Activated naive CD8-positive, alpha-beta T cell (primary cell): ENCODE results near the gene MDFI.

Experiments
- H3K27ac Mint-ChIP-seq: one replicate; pipeline ENCODE4 v1.8.0; 2021; ENCODE audit warnings: mixed read lengths
- H3K27me3 Mint-ChIP-seq: one replicate; pipeline ENCODE4 v1.8.0; 2021; ENCODE audit warnings: mixed read lengths
- H3K36me3 Mint-ChIP-seq: one replicate; pipeline ENCODE4 v1.8.0; 2021; ENCODE audit warnings: mixed read lengths
- H3K4me1 Mint-ChIP-seq: one replicate; pipeline ENCODE4 v1.8.0; 2021; ENCODE audit warnings: low read depth, mixed read lengths
- H3K4me3 Mint-ChIP-seq: one replicate; pipeline ENCODE4 v1.8.0; 2021; ENCODE audit warnings: mild to moderate bottlenecking, mixed read lengths
- H3K9me3 Mint-ChIP-seq: one replicate; pipeline ENCODE4 v1.8.0; 2021; ENCODE audit warnings: low read depth, mixed read lengths

Gene MDFI

DNA sequence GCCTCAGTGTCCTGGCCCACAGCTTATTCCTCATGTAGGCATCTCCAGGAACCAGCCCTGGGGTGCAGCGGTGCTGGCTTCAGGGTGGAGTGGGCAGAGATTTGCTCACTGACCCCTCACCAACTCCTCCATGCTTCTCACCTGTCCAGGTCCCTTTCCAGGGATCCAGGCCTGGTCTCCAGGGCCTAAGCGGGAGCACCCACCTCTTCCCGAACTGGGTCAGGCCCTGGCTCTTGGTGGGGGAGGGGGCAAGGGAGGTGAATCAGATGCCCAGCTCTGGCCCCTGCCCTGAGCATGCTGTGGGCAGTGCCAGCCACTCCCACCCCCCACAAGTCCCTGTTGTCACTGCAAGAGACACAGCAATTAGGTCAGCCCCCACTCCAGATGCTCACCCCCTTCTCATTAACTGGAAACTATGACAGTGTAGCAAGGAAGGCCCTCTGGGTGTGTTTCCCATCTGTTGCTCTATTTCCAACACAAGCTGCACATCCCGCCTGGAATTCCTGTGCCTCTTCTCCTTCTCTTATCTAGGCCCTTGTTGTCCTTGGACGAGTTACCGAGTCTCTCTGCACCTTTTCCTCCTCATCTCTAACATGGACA is 37.0 kb downstream of the MDFI start:
- Mint-ChIP-seq H3K36me3 (no peaks in the 10 kb centered on the region), H3K27ac (no peak overlapping the region), H3K4me1 (no peaks in the 10 kb centered on the region), H3K27me3 (peaks cover 14% of the 10 kb centered on the region), H3K9me3 (no peaks in the 10 kb centered on the region), H3K4me3 (no peak overlapping the region)

DNA sequence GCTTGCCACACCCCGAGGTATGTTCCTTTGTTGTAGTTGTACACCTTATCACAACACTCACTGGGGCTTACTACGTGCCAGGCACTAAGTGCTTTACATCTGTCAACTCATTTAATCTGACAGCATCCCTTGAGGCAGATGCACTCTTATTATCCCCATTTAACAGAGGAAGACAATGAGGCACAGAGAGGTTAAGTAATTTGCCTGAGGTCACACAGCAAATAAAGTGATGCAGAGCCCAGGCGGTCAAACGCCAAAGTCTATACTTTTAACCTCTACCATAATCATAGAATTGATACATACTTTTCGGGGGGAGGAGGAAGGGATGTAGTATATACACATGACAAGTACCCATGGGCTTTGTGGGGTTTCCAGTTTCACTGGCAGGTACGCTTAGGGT is 37.7 kb downstream of the MDFI start:
- Mint-ChIP-seq H3K36me3 (no peaks in the 10 kb centered on the region), H3K27ac (no peak overlapping the region)

DNA sequence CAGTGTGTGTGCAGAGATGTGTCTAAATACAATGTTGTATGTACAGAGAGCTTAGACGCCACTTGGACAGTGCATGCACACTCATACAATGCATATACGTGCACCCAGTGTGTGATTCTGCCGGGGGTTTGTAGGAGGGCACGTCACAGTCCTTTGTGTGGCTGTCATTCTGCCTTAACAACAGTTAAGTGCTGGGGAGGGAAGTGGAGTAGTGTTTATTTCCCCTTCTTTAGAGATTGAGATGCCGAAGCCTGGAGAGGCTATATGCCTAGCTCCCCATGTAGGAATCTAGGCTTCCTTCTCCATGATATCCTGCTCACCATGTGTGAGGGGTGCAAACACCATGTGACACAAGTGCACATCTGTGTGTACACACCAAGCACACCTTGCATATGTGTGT is 38.2 kb downstream of the MDFI start:
- Mint-ChIP-seq H3K36me3 (no peaks in the 10 kb centered on the region), H3K9me3 (no peaks in the 10 kb centered on the region), H3K27ac (no peak overlapping the region), H3K27me3 (peaks cover 10% of the 10 kb centered on the region), H3K4me1 (no peaks in the 10 kb centered on the region), H3K4me3 (no peak overlapping the region)

More for the DNA sequence above, 37.7 kb downstream of the MDFI start:
- H3K4me3 Mint-ChIP-seq, result no peak overlapping the region
- peaks cover 10% of the 10 kb centered on the region for H3K27me3 Mint-ChIP-seq
- no peaks in the 10 kb centered on the region for H3K4me1 Mint-ChIP-seq
- H3K9me3 Mint-ChIP-seq, result no peaks in the 10 kb centered on the region

DNA sequence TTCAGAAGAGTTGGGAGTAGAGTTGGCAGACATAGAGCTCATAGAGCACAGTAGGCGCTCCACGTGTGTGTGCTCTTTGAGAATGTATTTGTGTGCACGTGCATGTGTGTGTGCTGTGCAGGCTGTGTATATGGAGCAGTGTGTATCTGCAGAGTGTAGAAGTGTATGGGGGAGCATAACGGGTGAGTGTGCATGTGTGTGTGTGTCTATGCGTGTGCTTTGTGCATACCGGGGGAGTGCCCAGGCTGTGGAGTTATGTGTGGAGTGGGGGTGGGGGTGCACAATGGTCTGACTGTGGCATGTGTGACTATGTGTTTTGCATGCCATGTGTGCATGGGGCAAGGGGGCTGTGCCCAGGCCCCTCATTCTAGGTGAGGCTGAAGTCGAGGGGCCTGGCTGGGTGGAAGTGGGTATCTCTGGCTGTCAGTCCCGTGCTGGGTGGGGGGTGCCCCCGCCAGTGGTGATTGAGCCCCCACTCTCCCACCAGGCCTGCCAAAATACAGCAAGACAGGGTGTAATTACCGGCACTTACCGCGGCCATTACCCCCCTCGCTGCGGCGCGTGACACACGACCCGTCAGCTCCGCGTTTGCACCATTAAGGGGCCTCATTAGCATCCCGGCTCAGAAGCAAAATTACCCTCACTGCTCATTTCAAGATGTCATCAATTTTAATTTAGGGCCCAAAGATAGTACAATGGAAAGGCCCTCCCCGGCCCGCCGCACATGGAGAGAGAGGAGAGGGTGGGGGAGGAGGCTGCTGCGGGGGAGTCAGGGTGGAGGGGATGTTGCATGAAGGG is 39.1 kb downstream of the MDFI start:
- Mint-ChIP-seq H3K4me1 (no peaks in the 10 kb centered on the region), H3K4me3 (no peak overlapping the region), H3K36me3 (no peaks in the 10 kb centered on the region), H3K27me3 (peaks cover 10% of the 10 kb centered on the region), H3K9me3 (no peaks in the 10 kb centered on the region), H3K27ac (peak overlapping the region; percentile 74)

DNA sequence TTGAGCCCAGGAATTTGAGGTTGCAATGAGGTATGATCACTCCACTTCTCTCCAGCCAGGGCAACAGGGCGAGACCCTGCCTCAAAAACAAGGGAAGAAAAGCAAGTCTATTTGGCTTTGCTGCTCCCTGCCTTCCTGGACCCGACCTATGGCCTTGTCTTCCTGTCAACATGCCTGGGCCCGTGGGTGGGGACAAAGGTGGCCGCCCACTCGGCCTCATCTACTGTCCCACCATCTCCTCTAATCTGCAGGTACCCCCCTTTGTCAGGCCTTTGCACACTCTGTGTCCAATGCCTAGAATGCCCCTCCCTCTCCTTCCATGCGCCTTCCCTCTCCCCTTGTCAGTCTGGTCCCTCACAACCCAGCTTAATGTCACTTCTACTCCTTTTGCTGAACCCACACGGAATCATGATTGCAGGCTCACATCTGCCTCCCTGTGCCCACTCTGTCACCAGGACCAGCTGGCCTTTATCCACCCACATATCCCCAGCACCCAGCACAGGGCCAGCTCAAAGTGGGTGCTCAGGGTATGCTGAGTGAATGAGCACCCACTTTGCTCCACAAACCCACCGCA is 40.3 kb downstream of the MDFI start:
- H3K4me3 Mint-ChIP-seq, result no peak overlapping the region
- no peak overlapping the region for H3K27ac Mint-ChIP-seq
- no peaks in the 10 kb centered on the region for H3K9me3 Mint-ChIP-seq
- H3K27me3 Mint-ChIP-seq, result peaks cover 10% of the 10 kb centered on the region
- H3K36me3 Mint-ChIP-seq, result no peaks in the 10 kb centered on the region
- peaks cover 1% of the 10 kb centered on the region for H3K4me1 Mint-ChIP-seq

DNA sequence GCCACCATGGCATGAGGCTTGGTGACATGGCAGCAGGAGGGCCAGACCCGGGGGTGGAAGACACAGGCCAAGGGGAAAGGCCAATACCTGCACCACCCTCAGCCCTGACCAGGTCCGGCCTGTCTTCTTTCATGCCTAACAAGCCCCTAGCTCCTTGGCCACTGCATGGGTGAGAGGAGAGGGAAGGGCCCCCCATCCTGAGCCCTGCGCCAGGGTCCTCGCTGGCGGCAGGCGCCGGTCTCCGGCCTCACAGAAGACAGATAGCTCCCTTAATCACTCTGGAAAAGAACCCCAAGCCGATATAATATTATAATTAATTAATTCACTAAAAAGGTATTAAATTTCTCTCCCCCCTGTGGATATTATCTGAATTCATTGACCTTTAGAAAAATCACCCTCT is 41.4 kb downstream of the MDFI start:
- Mint-ChIP-seq H3K27me3 (peaks cover 8% of the 10 kb centered on the region), H3K9me3 (no peaks in the 10 kb centered on the region), H3K27ac (no peak overlapping the region), H3K4me1 (peaks cover 4% of the 10 kb centered on the region), H3K4me3 (no peak overlapping the region), H3K36me3 (no peaks in the 10 kb centered on the region)

DNA sequence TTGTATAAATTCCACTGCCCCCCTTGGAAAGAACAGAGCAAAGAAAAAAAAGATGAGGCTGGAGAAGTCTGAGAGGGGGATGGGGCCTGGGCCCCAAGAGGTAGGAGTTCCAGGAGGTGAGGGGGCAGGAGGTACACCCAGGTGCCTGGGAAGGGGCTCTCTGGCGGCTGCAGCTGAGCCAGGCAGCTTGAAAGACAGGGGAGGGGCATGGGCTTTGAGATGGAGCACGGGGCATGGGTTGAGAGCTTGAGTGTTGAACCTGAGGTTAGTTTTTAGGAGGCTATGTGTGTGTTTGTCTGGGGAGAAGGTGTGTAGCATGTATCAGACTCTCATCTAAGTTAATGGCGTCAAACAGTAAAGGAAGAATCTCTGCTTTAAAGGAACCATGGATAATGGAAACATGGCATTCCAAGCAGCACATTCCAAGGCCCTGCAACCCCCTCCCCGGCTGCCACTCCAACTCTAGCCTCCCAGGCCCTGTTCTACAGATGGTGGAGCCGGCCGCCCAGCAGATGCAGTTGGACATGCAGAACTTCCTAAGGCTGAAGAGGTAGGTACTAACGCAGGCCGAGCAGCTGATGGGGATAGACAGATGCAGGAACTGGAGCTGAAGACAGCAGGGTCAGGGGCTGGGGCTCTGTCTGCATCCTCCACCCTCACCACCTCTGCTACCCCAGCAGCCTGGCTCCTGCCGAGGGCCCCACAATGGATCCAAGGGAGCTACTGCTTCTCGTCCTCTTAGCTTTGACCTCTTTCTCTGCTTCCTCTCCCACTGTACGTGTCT is 42.1 kb downstream of the MDFI start:
- Mint-ChIP-seq H3K4me1 (peaks cover 4% of the 10 kb centered on the region), H3K4me3 (no peak overlapping the region), H3K9me3 (no peaks in the 10 kb centered on the region), H3K36me3 (no peaks in the 10 kb centered on the region), H3K27me3 (peaks cover 8% of the 10 kb centered on the region), H3K27ac (no peak overlapping the region)

DNA sequence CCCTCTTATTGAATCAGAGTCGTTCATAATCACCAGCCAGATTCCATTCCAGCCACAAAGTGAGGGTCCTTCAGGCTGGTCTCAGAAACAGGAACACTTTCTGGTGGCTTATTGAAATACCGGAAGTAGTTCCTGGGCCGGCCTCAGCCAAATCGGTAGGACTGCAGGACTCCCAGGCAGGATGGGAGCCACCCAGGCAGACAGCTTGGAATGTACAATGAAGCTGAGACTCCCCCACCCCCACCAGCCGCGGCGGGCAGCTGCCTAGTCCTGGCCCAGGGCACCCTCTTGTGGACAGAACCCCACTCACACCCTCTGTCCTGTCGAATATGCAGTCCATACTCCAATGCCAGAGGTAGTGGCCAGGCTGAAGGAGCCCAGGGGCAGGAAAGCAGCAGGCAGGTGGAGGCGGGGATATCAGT is 43.8 kb downstream of the MDFI start:
- peaks cover 4% of the 10 kb centered on the region for H3K4me1 Mint-ChIP-seq
- peaks cover under 1% of the 10 kb centered on the region for H3K27me3 Mint-ChIP-seq
- no peak overlapping the region for H3K27ac Mint-ChIP-seq
- peak overlapping the region; percentile 28 for H3K4me3 Mint-ChIP-seq
- no peaks in the 10 kb centered on the region for H3K9me3 Mint-ChIP-seq
- no peaks in the 10 kb centered on the region for H3K36me3 Mint-ChIP-seq

DNA sequence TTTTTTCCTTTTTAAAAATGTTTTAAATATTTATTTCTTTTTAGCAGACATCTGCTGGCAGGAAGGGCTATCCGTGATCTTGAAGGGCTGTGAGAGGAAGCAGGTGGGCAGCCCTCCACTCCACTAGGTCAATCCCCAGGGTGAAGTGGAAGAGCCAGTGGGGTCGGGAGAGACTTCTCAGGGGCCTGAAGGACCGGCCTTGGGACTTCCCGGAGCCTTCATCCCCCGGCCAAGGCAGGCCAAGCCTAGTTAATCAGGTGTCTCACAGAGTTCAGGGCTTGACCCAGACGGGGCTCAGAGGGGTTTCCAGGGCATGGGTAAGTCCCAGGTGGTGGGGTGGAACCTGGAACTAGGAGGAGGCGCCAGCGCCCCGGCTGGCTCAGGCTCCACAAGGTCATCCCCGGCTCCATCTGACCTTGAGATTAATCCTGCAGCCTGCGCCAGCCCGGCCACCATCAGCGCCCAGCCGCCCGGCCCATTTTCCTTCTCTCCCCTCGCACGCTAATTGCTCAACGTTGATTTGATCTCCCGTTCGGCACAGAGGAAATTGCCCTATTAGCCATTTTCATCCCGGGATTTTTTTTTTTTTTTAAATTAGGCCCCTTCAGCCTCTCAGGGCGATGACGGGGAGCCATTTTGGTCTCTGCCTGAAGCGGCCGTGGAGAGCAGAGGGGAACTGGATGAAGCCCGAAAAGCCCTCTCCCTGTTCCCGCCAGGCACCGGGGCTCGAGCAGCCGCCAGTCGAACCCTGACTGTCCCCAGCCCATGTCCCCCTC is 44.4 kb downstream of the MDFI start:
- H3K4me3 Mint-ChIP-seq, result peak overlapping the region; percentile 75
- H3K36me3 Mint-ChIP-seq, result no peaks in the 10 kb centered on the region
- H3K4me1 Mint-ChIP-seq, result peaks cover 4% of the 10 kb centered on the region
- H3K27ac Mint-ChIP-seq, result peak overlapping the region; percentile 85
- no peaks in the 10 kb centered on the region for H3K9me3 Mint-ChIP-seq
- H3K27me3 Mint-ChIP-seq, result no peaks in the 10 kb centered on the region

DNA sequence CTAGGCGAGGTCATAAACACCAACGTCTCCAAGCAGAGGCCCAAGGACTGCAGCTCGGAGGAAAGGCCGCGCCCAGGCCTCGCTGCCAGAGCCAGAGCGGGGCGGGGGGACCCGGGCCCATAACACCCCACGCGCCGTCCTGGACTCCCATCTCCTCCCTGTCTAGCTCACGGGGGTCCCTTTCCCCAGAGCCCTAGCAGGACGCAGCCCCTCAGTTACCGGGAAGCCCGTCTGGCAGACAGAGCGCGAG is 44.9 kb downstream of the MDFI start:
- peaks cover 4% of the 10 kb centered on the region for H3K4me1 Mint-ChIP-seq
- no peaks in the 10 kb centered on the region for H3K27me3 Mint-ChIP-seq
- no peaks in the 10 kb centered on the region for H3K9me3 Mint-ChIP-seq
- peak overlapping the region; percentile 85 for H3K27ac Mint-ChIP-seq
- peak overlapping the region; percentile 75 for H3K4me3 Mint-ChIP-seq
- no peaks in the 10 kb centered on the region for H3K36me3 Mint-ChIP-seq

DNA sequence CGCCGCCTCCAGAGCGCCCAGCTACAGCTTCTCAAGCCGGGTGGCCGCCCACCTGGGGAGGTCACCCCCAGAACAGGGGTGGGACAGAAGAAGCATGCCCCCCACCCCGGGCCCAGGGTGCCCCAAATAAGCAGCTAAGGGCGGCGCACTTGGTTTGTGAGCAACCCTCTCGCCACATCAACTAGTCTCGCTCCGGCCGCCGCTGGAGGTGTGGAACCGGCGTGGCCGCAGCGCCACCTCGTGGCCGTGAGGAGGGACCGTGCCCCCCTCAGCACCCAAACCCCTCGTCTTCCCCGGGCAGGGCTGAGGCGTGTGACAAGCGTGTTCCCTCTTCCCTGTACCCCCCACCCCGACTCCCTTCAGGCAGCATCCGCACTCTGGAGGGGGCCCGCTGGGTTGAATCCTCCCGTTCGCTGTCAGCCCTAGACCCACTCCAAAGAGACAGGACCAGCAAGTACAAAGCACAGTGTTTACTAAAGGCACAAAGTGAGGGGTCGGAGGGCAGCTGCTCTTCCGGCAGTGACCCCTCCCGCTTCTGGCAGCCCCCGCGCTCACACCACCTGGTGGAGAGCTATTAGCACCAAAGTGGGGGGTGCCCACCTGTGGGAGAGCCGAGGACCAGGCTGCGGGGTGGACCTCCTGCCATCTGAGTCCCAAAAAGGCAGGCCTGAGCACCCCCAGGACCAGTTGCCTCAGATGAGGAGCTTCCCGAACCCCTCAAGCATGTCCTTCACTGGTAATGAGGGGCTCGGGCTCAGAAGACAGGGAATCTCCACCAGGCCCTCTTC is 45.4 kb downstream of the MDFI start:
- Mint-ChIP-seq H3K4me3 (peak overlapping the region; percentile 75), H3K27ac (peak overlapping the region; percentile 81), H3K4me1 (peaks cover 4% of the 10 kb centered on the region), H3K9me3 (no peaks in the 10 kb centered on the region), H3K36me3 (no peaks in the 10 kb centered on the region), H3K27me3 (no peaks in the 10 kb centered on the region)

DNA sequence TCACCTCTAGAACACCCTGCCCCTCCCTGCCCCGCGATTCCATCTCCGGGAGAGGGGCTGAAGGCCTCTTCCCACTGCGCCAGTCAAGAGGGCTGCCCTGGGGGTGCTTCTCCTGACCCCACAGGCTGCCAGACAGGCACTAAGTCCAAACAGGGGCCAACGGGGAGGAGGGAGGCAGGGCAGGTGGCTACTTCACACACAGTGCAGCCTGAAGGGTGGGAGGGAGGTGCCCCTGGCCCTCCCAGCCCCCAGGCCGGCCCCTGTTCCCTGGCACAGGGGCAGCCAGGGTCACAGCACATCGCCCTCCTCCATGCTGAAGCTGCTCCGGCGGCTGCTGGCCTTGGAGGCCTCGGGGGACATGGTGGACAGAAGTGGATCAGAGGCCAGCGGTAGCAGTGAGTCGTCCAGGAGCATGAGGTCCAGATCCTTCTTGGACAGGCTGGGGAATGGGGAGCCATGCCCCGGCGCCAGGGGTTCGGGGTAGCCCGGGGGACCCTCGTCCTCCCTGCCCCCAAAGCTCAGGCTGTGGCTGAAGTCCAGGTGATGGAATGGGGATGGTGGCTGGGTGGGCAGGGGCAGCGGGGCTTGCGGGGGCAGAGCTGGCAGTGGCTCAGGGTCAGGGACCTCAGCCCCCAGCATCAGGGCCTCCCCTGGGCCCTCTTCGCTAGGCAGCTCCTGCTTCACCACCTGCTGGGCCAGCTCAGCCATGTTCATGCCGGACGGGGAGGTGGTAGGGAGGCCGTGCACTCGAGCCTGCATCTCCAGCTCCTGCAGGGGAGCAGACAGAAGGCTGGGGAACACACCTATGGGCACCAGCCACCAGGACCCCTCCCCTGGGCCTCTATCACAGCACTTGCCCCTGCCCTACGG is 46.3 kb downstream of the MDFI start:
- H3K36me3 Mint-ChIP-seq, result no peaks in the 10 kb centered on the region

DNA sequence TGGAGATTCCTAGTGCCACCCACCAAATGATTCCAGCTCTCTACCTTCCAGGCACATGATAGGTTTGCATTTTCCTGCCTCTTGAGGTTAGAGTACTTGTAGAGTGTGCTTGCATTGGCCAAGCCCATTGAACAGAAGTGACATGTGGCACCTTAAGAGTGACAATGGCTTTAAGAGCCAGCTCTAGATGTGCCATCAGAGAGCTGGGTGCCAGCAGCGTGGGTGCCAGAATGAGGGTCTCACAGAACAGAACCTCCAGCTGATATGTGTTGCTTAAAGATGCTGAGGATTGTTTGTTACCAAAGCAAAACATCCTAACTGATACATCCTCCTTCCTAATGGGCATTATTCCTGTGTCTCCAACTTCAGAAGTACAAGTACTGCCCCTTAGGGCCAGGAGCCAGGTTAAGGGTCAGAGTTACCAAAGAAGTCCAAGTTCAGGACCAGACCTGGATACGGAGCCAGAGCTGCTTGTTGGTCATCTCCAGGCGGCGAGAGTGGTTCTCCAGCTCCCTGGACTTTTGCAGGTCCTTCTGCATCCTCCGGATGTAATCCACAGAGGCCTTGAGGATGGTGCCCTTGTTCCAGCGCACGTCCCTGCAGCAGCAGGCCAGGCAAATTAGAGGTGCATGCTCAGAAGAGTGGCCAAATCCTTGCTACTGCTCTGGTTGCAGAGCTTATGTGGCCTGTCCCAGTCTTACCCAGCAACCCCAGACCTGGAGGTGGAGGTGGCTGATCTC is 47.5 kb downstream of the MDFI start:
- H3K27ac Mint-ChIP-seq, result no peak overlapping the region
- no peak overlapping the region for H3K4me3 Mint-ChIP-seq
- H3K36me3 Mint-ChIP-seq, result no peaks in the 10 kb centered on the region
- H3K27me3 Mint-ChIP-seq, result no peaks in the 10 kb centered on the region
- peaks cover 4% of the 10 kb centered on the region for H3K4me1 Mint-ChIP-seq
- H3K9me3 Mint-ChIP-seq, result no peaks in the 10 kb centered on the region

More for the DNA sequence above, 46.3 kb downstream of the MDFI start:
- Mint-ChIP-seq H3K27me3 (no peaks in the 10 kb centered on the region), H3K4me3 (no peak overlapping the region), H3K9me3 (no peaks in the 10 kb centered on the region), H3K4me1 (peaks cover 4% of the 10 kb centered on the region), H3K27ac (no peak overlapping the region)
